Measurements from ENCODE around the gene PDE4D. TPM values are rescaled to one million over a fixed set of nuclear protein-coding genes. Genes with fewer than 3 reads are reported as not detected.

Gene PDE4D
- total and polyA plus RNA-seq, 2 donors (not counting 3 experiments of a cell fraction or from before 2014, with no cell fraction given) = 34.5 to 51.2 TPM

GRCh38 chr5:59850766-59851165 lies 42.8 kb downstream of the PDE4D start:
- CTCF ChIA-PET = no interaction called here
- Histone ChIP-seq H3K79me2 (ENCODE audit: control insufficient read depth, insufficient read depth, low read length) (no peaks in the 10 kb centered on the region), H3K27me3 (ENCODE audit: control insufficient read depth in 2 of 2, insufficient read depth in 2 of 2, low read length in 2 of 2) (peaks cover 6 to 27% of the 10 kb centered on the region in 2 experiments), H3K9ac (replicated peaks; ENCODE audit: extremely low read depth, insufficient read depth, low read length) (no peak overlapping the region), H3K9me3 (replicated peaks; ENCODE audit: control insufficient read depth, insufficient read depth, low read length) (no peaks in the 10 kb centered on the region), H3K4me2 (ENCODE audit: insufficient read depth, low read length) (no peak overlapping the region), H2AFZ (ENCODE audit: low read depth, low read length) (no peak overlapping the region), H3K4me3 (replicated peaks in 1 of 3; ENCODE audit: insufficient read depth in 1 of 3, low read depth in 1 of 3, low read length in 3 of 3) (no peak overlapping the region), H4K20me1 (replicated peaks; ENCODE audit: control insufficient read depth, extremely low read depth, insufficient read depth, low read length) (no peaks in the 10 kb centered on the region), H3K27ac (ENCODE audit: insufficient read depth, low read depth, low read length) (no peak overlapping the region), H3K36me3 (ENCODE audit: control insufficient read depth in 2 of 2, extremely low read depth in 1 of 2, insufficient read depth in 2 of 2, low read length in 2 of 2) (no peaks in the 10 kb centered on the region), H3K4me1 (ENCODE audit: control insufficient read depth, extremely low read depth, insufficient read depth, low read length) (no peaks in the 10 kb centered on the region), H3K9me1 (replicated peaks; ENCODE audit: control insufficient read depth, extremely low read depth, insufficient read depth, low read length) (no peaks in the 10 kb centered on the region)
- no TSS peak for BruUV-seq (replicated peaks)
- no peak for TF ChIP-seq MAX (IDR thresholded peaks at IDR 0.05; ENCODE audit: insufficient read depth, insufficient read length)
- no peak for TF ChIP-seq POLR2A (IDR thresholded peaks at IDR 0.05; ENCODE audit: low read depth, low read length)
- no peak for TF ChIP-seq MYC (IDR thresholded peaks at IDR 0.05; ENCODE audit: low read depth, low read length)
- TF ChIP-seq GATA2 (IDR thresholded peaks at IDR 0.05; ENCODE audit: insufficient read depth, insufficient read length, low read depth, low read length) = no peak
- no peak for TF ChIP-seq POLR2AphosphoS5 (IDR thresholded peaks at IDR 0.05; ENCODE audit: insufficient read depth, low read depth, low read length)
- no peak for TF ChIP-seq EZH2 (IDR thresholded peaks at IDR 0.05; ENCODE audit: borderline replicate concordance, low read depth, low read length, severe bottlenecking)
- TF ChIP-seq CTCF (IDR thresholded peaks at IDR 0.05; ENCODE audit: extremely low read depth in 1 of 2, insufficient read depth in 1 of 2, low read depth in 1 of 2, low read length in 2 of 2) = no peak
- no peak for TF ChIP-seq FOS (IDR thresholded peaks at IDR 0.05; ENCODE audit: borderline replicate concordance, insufficient read depth, low read length)
- TF ChIP-seq JUN (IDR thresholded peaks at IDR 0.05; ENCODE audit: borderline replicate concordance, insufficient read depth, insufficient read length, low read depth) = no peak
- POLR2A ChIA-PET = no interaction called here
- dilution Hi-C loops (cut with MboI; ENCODE audit: extremely low pct_ligation_motif_present, low sequenced_read_pairs) = no loop called here
- no peak for DNase-seq (ENCODE audit: low read depth, low spot score)
- FAIRE-seq = no peak
- intact Hi-C loops (cut with micrococcal nuclease) = no loop called here

All from endothelial cell of umbilical vein (primary cell).